Central memory CD8-positive, alpha-beta T cell (primary cell): ENCODE measurements around the gene IFNA5.

Experiments
- ATAC-seq: fragments of 150-1000 bp; cut with Tn5 transposase; replicated peaks from 2 replicates; pipeline ENCODE4 v1.10.0; 2022; ENCODE audit warnings: mild to moderate bottlenecking, moderate FRiP score, moderate number of reproducible peaks; ENCODE audit not compliant: poor library complexity, severe bottlenecking; ENCODE audit errors: extremely low read depth
- DNase-seq, 2 donors: peaks; one replicate each; pipeline ENCODE4 v3.0.0; 2021; ENCODE audit warnings: low spot score in 2 of 2
- H3K27ac Mint-ChIP-seq: one replicate; pipeline ENCODE4 v1.8.0; 2022; ENCODE audit warnings: low read depth, mild to moderate bottlenecking, moderate library complexity, mixed read lengths
- H3K27me3 Mint-ChIP-seq: one replicate; pipeline ENCODE4 v1.8.0; 2022; ENCODE audit warnings: mixed read lengths
- H3K36me3 Mint-ChIP-seq: one replicate; pipeline ENCODE4 v1.8.0; 2022; ENCODE audit warnings: mild to moderate bottlenecking, moderate library complexity, mixed read lengths; ENCODE audit not compliant: insufficient read depth
- H3K4me1 Mint-ChIP-seq: one replicate; pipeline ENCODE4 v1.8.0; 2022; ENCODE audit warnings: mixed read lengths
- H3K4me3 Mint-ChIP-seq: one replicate; pipeline ENCODE4 v1.8.0; 2022; ENCODE audit warnings: mild to moderate bottlenecking, moderate library complexity, mixed read lengths
- H3K9me3 Mint-ChIP-seq: one replicate; pipeline ENCODE4 v1.8.0; 2022; ENCODE audit warnings: mixed read lengths

Gene IFNA5

DNA sequence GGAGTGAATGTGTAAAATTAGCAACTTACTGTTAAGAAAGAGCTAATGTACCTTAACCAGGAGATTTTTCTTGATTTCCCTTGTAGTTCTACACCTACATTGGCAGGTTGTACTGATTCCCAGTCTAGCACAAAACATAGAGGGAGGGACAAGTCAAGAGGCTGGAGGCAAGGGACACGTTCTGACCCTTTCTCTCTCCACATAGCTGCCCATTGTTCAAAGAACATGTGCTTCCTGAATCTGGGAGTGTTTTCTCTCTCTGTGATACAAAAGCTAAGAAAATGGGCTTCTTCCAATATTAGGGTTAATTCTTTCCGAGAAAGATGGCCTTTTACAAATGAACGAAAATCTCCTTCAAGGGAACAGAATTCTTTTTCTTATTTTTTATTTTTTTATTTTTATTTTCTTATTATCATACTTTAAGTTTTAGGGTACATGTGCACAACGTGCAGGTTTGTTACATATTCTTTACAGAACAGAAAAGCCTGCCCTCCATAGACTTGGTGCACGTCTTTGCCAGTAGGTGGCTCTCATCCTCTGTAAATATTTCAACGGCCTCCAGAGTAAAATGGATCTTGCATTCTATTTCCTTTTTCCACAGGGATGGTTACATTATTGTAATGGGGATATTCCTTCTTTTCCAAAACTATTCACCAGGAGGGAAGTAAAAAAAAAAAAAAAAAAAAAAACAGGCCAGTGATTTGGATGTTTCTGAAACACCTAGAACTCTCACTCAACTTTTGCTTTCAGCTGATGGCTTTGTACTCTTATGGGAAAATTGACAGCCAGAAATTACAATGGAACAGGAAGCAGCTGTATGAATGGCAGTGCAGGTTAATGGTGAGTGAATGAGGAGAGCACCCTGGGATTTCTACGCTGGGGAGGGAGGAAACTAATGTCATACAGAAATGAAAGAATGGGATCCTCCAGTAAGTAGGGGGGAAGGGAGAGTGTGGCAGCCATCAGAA, 13.1 kb upstream of the IFNA5 start:
- Mint-ChIP-seq H3K36me3 (peaks cover 10% of the 10 kb centered on the region), H3K27me3 (peaks cover 7% of the 10 kb centered on the region), H3K4me3 (no peak overlapping the region), H3K27ac (peak overlapping the region; percentile 17), H3K4me1 (peaks cover 7% of the 10 kb centered on the region), H3K9me3 (no peaks in the 10 kb centered on the region)
- DNase-seq: no peak
- peak; percentile 73 for ATAC-seq

DNA sequence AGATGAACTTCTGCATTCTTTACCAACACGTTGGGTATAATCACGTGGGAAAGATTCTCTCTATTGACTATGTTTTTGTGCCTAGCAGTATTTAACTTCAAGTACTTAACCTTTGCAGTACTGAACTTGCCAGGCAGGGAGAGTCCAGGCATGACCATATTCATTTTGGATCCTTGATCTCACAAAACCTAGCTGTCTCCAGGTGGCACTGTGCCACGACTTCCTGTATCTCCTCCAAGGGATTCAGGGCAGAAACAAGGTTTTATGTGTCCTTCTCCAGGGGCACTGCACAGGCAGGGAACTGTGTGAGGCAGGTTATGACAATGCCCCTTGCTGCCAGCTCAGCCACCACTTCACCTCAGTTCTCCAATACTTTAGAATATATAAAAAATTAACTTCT, 11.7 kb upstream of the IFNA5 start:
- Mint-ChIP-seq H3K27me3 (peaks cover 10% of the 10 kb centered on the region), H3K27ac (no peak overlapping the region), H3K36me3 (peaks cover 5% of the 10 kb centered on the region), H3K4me3 (no peak overlapping the region), H3K4me1 (no peaks in the 10 kb centered on the region), H3K9me3 (no peaks in the 10 kb centered on the region)
- no peak for DNase-seq
- ATAC-seq: no peak

GRCh38 chr9:21316032-21316842, 11.1 kb upstream of the IFNA5 start:
- Mint-ChIP-seq H3K27me3 (peaks cover 16% of the 10 kb centered on the region), H3K4me1 (no peaks in the 10 kb centered on the region), H3K27ac (no peak overlapping the region), H3K36me3 (no peaks in the 10 kb centered on the region), H3K4me3 (no peak overlapping the region), H3K9me3 (no peaks in the 10 kb centered on the region)
- ATAC-seq (no peak), DNase-seq (no peak)

GRCh38 chr9:21314152-21314551, 9.0 kb upstream of the IFNA5 start:
- DNase-seq: no peak
- Mint-ChIP-seq H3K36me3 (peaks cover 2% of the 10 kb centered on the region), H3K27me3 (peaks cover 36% of the 10 kb centered on the region), H3K27ac (no peak overlapping the region), H3K4me1 (no peaks in the 10 kb centered on the region), H3K4me3 (no peak overlapping the region), H3K9me3 (no peaks in the 10 kb centered on the region)
- no peak for ATAC-seq

- DNase-seq (no peak), ATAC-seq (no peak)
- Mint-ChIP-seq H3K27me3 (peaks cover 58% of the 10 kb centered on the region), H3K27ac (no peak overlapping the region), H3K4me3 (no peak overlapping the region), H3K9me3 (no peaks in the 10 kb centered on the region), H3K4me1 (no peaks in the 10 kb centered on the region), H3K36me3 (peaks cover 2% of the 10 kb centered on the region)
Measured at GRCh38 chr9:21311889-21312288, 6.8 kb upstream of the IFNA5 start.

DNA sequence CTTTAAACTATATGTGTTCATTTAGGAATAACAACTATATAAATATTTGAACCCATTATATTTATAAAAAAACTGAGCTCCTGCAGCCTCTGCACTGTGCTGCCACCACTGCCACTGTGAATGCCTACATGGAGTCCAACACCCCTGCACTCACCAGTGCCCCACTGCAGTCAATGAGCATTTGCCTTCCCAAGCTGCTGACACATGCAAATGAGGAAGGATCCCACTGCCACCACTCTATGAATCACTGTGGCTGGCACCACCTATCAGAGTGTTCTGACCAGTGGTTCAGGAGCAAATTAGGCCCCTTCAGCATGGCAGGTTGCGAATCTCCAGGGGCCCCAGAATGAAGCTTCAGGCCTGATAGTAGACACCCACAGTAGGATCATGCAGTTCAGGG, 9.1 kb downstream of the IFNA5 start:
- ATAC-seq (no peak), DNase-seq (no peak)
- no peaks in the 10 kb centered on the region for H3K36me3 Mint-ChIP-seq
- no peak overlapping the region for H3K27ac Mint-ChIP-seq
- H3K27me3 Mint-ChIP-seq: peaks cover 44% of the 10 kb centered on the region
- no peak overlapping the region for H3K4me3 Mint-ChIP-seq
- H3K4me1 Mint-ChIP-seq: peaks cover 6% of the 10 kb centered on the region
- no peaks in the 10 kb centered on the region for H3K9me3 Mint-ChIP-seq

GRCh38 chr9:21294904-21295538, 10.1 kb downstream of the IFNA5 start:
- no peaks in the 10 kb centered on the region for H3K36me3 Mint-ChIP-seq
- ATAC-seq: no peak
- DNase-seq: no peak
- H3K9me3 Mint-ChIP-seq: no peaks in the 10 kb centered on the region
- peaks cover 35% of the 10 kb centered on the region for H3K27me3 Mint-ChIP-seq
- peaks cover 6% of the 10 kb centered on the region for H3K4me1 Mint-ChIP-seq
- no peak overlapping the region for H3K27ac Mint-ChIP-seq
- no peak overlapping the region for H3K4me3 Mint-ChIP-seq

- no peak for ATAC-seq
- Mint-ChIP-seq H3K27me3 (peaks cover 28% of the 10 kb centered on the region), H3K27ac (no peak overlapping the region), H3K4me1 (peaks cover 6% of the 10 kb centered on the region), H3K36me3 (no peaks in the 10 kb centered on the region), H3K4me3 (no peak overlapping the region), H3K9me3 (no peaks in the 10 kb centered on the region)
- no peak for DNase-seq
Measured at GRCh38 chr9:21294364-21294774, 10.7 kb downstream of the IFNA5 start.

DNA sequence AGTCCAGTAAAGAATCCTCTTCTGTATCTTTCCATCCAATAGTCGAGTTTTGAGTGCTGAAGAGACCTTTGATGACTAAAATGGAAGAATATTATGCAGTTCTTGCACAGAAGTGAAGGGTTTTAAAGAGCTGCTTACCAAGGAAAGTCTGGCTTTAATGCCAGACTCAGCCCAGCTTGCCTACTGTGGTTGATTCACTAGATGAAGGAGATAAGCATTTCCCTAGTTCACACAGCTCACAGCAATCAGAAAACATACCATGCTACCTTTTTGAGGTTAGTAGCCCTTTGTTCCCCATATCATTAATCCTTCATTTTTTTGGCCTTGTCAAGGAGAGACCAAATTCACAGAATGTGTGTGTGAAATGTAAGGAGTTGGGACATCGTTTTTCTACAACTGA, 15.3 kb downstream of the IFNA5 start:
- Mint-ChIP-seq H3K36me3 (no peaks in the 10 kb centered on the region), H3K4me3 (no peak overlapping the region), H3K4me1 (no peaks in the 10 kb centered on the region), H3K27ac (no peak overlapping the region), H3K27me3 (peaks cover 64% of the 10 kb centered on the region), H3K9me3 (peaks cover 5% of the 10 kb centered on the region)
- DNase-seq (no peak), ATAC-seq (no peak)

GRCh38 chr9:21287280-21287679, 17.8 kb downstream of the IFNA5 start:
- no peak for ATAC-seq
- no peak overlapping the region for H3K4me3 Mint-ChIP-seq
- no peaks in the 10 kb centered on the region for H3K4me1 Mint-ChIP-seq
- H3K36me3 Mint-ChIP-seq: no peaks in the 10 kb centered on the region
- no peak overlapping the region for H3K27ac Mint-ChIP-seq
- H3K27me3 Mint-ChIP-seq: peaks cover 49% of the 10 kb centered on the region
- peaks cover 5% of the 10 kb centered on the region for H3K9me3 Mint-ChIP-seq
- no peak for DNase-seq

DNA sequence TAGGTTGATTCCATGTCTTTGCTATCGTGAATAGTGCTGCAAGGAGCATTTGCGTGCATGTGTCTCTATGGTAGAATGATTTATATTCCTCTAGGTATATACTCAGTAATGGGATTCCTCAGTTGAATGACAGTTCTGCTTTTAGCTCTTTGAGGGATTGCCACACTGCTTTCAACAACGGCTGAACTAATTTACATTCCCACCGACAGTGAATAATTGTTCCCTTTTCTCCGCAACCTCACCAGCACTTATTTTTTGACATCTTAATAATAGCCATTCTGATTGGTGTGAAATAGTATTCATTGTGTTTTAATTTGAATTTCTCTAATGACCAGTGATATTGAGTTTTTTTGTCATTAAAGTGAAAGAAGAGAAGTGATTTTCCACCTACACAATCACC, 18.5 kb downstream of the IFNA5 start:
- H3K9me3 Mint-ChIP-seq: peaks cover 5% of the 10 kb centered on the region
- no peaks in the 10 kb centered on the region for H3K4me1 Mint-ChIP-seq
- no peak overlapping the region for H3K27ac Mint-ChIP-seq
- DNase-seq: no peak
- ATAC-seq: no peak
- peaks cover 42% of the 10 kb centered on the region for H3K27me3 Mint-ChIP-seq
- H3K36me3 Mint-ChIP-seq: no peaks in the 10 kb centered on the region
- no peak overlapping the region for H3K4me3 Mint-ChIP-seq

DNA sequence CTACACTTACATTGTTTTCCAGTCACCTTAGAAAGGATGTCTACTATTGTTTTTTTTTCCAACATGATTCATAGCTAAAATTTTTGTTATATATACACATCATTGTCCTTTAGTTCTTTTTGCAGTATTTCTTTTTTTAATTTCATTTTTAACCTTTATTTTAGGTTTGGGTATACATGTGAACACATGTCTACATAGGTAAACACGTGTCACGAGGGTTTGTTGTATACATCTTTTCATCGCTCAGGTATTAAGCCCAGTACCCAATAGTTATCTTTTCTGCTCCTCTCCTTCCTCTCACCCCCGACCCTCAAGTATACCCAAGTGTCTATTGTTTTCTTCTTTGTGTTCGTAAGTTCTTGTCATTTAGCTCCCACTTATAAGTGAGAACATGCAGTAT, 19.0 kb downstream of the IFNA5 start:
- Mint-ChIP-seq H3K27ac (no peak overlapping the region), H3K27me3 (peaks cover 40% of the 10 kb centered on the region), H3K4me3 (no peak overlapping the region), H3K36me3 (no peaks in the 10 kb centered on the region), H3K9me3 (peaks cover 5% of the 10 kb centered on the region), H3K4me1 (no peaks in the 10 kb centered on the region)
- no peak for DNase-seq
- ATAC-seq: no peak
